ENCODE measurements around the gene USP7. TPM values are rescaled to one million over a fixed set of nuclear protein-coding genes. Genes with fewer than 3 reads are reported as not detected.
A peak's percentile ranks its signal among the peaks of the same experiment; 100 is the strongest.

USP7 gene
- total RNA-seq, 1 donor from 2014 or later, result 159 TPM

DNA sequence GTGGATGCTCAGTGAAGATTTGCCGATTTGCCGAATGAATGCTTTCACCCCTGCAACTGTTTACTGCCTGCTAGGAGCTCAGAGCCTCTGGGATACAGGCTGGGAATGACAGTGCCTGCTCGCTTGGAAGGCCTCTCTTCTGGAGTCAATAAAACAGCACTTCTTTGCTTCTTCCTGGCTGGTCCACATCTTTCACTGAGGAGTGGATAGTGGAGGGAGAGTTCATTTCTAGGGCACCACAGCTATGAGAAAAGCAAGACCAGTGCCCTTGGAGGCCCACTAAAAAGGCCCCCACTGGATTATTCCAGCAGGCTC lies 3.1 kb upstream of the USP7 start:
- Mint-ChIP-seq H3K36me3 (ENCODE audit: insufficient read depth) (no peaks in the 10 kb centered on the region), H3K4me1 (ENCODE audit: low read depth) (peaks cover 7% of the 10 kb centered on the region), H3K4me3 (ENCODE audit: low read depth) (no peak overlapping the region), H3K9me3 (ENCODE audit: low read depth) (no peaks in the 10 kb centered on the region), H3K27me3 (peaks cover 4% of the 10 kb centered on the region), H3K27ac (no peak overlapping the region)
- no peak for DNase-seq (ENCODE audit: low spot score, unreplicated experiment)
- TF ChIP-seq, protein P1, sequence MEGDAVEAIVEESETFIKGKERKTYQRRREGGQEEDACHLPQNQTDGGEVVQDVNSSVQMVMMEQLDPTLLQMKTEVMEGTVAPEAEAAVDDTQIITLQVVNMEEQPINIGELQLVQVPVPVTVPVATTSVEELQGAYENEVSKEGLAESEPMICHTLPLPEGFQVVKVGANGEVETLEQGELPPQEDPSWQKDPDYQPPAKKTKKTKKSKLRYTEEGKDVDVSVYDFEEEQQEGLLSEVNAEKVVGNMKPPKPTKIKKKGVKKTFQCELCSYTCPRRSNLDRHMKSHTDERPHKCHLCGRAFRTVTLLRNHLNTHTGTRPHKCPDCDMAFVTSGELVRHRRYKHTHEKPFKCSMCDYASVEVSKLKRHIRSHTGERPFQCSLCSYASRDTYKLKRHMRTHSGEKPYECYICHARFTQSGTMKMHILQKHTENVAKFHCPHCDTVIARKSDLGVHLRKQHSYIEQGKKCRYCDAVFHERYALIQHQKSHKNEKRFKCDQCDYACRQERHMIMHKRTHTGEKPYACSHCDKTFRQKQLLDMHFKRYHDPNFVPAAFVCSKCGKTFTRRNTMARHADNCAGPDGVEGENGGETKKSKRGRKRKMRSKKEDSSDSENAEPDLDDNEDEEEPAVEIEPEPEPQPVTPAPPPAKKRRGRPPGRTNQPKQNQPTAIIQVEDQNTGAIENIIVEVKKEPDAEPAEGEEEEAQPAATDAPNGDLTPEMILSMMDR (IDR thresholded peaks at IDR 0.05; ENCODE audit: unreplicated experiment), result no peak

DNA sequence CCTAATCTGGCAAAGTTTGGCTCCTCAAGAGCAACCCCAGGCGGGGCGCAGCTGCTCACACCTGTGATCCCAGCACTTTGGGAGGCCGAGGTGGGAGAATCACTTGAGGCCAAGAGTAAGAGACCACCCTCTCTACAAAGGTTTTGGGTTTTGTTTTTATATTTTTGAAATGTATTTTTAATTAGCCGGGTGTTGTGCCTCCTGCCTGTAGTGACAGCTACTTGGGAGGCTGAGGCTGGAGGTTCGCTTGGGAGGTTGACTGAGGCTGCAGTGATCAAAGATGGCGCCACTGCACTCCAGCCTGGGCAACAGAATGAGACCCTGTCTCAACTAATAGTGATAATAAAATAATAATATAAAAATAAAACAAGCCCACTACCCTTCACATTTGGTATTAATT lies 756 bp upstream of the USP7 start:
- Mint-ChIP-seq H3K4me3 (ENCODE audit: low read depth) (peak overlapping the region; percentile 65), H3K9me3 (ENCODE audit: low read depth) (no peaks in the 10 kb centered on the region), H3K4me1 (ENCODE audit: low read depth) (peaks cover 28% of the 10 kb centered on the region), H3K27me3 (peaks cover 4% of the 10 kb centered on the region), H3K27ac (peak overlapping the region; percentile 77), H3K36me3 (ENCODE audit: insufficient read depth) (no peaks in the 10 kb centered on the region)
- TF ChIP-seq, protein P1 (IDR thresholded peaks at IDR 0.05; ENCODE audit: unreplicated experiment), result no peak
- no peak for DNase-seq (ENCODE audit: low spot score, unreplicated experiment)

DNA sequence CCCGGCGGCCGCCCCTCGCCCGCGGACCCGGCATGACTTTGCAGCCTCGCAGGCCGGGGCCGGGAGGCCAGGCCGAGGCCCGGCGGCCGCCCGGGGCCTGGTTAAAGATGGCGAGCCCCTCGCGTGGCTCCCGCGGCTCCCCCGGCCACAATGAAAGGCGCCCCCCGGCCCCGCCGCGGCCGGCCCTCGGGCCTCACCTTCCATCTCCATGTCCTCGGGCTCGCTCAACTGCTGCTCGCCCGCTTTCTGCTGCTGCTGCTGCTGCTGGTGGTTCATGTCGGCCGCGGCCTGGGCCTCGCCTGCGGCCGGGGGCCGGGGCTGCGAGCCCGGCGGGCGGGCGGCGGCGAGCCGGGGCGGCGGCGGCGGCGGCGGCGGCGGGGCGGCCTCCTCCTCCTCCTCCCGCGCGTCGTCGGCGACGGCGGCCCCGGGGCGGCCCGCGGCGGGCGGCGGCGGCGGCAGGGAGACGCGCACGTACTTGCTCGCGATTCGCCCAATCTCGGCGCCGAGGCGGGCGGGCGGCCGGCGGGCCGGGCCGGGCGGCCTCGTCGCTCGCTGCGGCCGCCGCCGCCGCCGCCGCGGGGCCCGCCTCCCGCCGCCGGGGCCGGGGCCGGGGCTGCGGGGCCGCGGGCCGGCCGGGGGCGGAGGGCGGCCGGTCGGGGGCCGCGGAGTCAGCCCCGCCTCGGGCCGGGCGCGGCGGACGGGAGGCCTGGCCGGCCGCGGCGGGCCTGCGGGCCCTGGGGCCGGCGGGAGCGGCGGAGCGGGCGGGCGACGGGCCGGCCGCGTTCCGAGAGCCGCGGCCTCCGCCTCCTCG lies 491 bp downstream of the USP7 start:
- Mint-ChIP-seq H3K27me3 (peaks cover 4% of the 10 kb centered on the region), H3K27ac (no peak overlapping the region), H3K4me1 (ENCODE audit: low read depth) (peaks cover 38% of the 10 kb centered on the region), H3K4me3 (ENCODE audit: low read depth) (peak overlapping the region; percentile 49), H3K36me3 (ENCODE audit: insufficient read depth) (no peaks in the 10 kb centered on the region), H3K9me3 (ENCODE audit: low read depth) (no peaks in the 10 kb centered on the region)
- no peak for DNase-seq (ENCODE audit: low spot score, unreplicated experiment)
- TF ChIP-seq, protein P1 (IDR thresholded peaks at IDR 0.05; ENCODE audit: unreplicated experiment), result no peak

DNA sequence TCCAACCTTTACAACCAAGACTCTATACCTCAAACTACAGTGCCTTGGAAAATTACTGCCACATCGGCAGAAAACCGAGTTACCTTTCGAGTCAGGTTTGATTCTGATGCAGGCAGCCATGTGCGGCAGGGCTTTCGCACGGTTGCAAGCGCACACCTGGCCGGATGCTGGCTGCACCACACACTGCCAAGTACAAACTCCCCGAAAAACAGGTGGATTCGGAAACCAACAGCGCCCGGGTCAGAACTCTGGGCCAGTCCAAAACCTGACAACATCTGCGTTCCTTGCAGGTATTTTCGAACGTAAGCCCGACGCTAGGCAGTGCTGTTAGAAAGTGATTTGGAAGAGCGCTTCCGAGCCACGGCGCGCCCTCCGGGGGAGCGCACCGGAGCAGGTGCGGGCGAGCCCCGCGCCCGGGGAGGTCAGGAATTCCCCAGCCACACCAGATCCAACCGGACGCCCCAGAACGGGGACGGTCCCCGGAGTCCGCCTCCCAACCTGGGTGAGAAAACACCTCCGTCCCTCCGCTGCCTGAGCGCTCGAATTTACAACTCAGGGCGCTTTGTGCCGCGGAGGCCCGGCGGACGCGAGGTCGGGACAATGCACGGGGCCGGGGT lies 1.2 kb downstream of the USP7 start:
- peaks cover 4% of the 10 kb centered on the region for H3K27me3 Mint-ChIP-seq
- H3K4me3 Mint-ChIP-seq (ENCODE audit: low read depth), result peak overlapping the region; percentile 95
- peak overlapping the region; percentile 94 for H3K27ac Mint-ChIP-seq
- TF ChIP-seq, protein P1 (IDR thresholded peaks at IDR 0.05; ENCODE audit: unreplicated experiment), result no peak
- no peaks in the 10 kb centered on the region for H3K9me3 Mint-ChIP-seq (ENCODE audit: low read depth)
- DNase-seq (ENCODE audit: low spot score, unreplicated experiment), result no peak
- H3K36me3 Mint-ChIP-seq (ENCODE audit: insufficient read depth), result no peaks in the 10 kb centered on the region
- peaks cover 42% of the 10 kb centered on the region for H3K4me1 Mint-ChIP-seq (ENCODE audit: low read depth)

DNA sequence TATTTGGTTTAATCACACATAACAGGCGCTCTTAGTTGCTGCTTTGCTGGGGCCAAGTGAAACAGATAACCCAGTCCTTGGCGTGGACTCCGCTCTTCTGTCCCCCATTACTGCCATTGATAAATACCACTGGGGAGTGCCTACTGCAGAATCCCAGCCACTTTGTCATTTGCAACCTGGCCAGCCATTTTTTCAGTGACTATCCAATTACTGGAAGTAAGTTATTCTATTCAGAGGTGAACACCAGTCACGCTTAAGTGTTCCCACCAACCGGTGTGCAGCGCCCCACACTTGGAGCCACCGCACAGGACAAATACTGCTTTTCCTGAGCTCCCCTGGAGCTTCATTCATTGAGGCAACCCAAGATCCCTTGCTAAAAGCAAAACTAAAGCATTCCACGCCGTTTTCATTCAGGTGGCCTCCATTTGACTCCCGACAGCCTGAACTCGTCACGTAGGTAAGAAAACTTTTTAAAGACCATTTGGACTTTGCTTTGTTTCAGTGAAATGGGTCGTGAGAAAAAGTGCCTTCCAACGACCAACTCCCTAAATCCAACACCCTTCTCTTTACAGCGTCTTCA lies 1.8 kb downstream of the USP7 start:
- Mint-ChIP-seq H3K9me3 (ENCODE audit: low read depth) (no peaks in the 10 kb centered on the region), H3K27ac (peak overlapping the region; percentile 94), H3K4me1 (ENCODE audit: low read depth) (peaks cover 42% of the 10 kb centered on the region), H3K4me3 (ENCODE audit: low read depth) (peak overlapping the region; percentile 95), H3K27me3 (peaks cover 4% of the 10 kb centered on the region), H3K36me3 (ENCODE audit: insufficient read depth) (no peaks in the 10 kb centered on the region)
- TF ChIP-seq, protein P1 (IDR thresholded peaks at IDR 0.05; ENCODE audit: unreplicated experiment), result no peak
- DNase-seq (ENCODE audit: low spot score, unreplicated experiment), result no peak

All from progenitor cell of endocrine pancreas (in vitro differentiated cells).